Calu3 (cell line): ENCODE results near the gene MIEF2. TPM values are rescaled to one million over a fixed set of nuclear protein-coding genes. Genes with fewer than 3 reads are reported as not detected.

Experiments used
- BruUV-seq: library from RNA; stranded (reverse); fragments of 400-500 nt; replicated peaks from 2 replicates; lab custom pipeline; 2021; lab: Mats Ljungman, UMichigan
- CTCF ChIA-PET: fragments of 300-600 bp; sonication (Branson Sonifier 250); formaldehyde crosslinking; loops from one replicate; lab custom pipeline; 2022; ENCODE audit warnings: antibody characterized with exemption; lab: Charles Lee
- DNase-seq: peaks from one replicate; pipeline ENCODE4 v3.0.0; 2022
- H3K27ac Mint-ChIP-seq: one replicate; pipeline ENCODE4 v1.8.0; 2022; ENCODE audit warnings: mixed read lengths; ENCODE audit not compliant: unreplicated experiment
- H3K27me3 Mint-ChIP-seq: one replicate; pipeline ENCODE4 v1.8.0; 2022; ENCODE audit warnings: mixed read lengths; ENCODE audit not compliant: unreplicated experiment
- H3K36me3 Mint-ChIP-seq: one replicate; pipeline ENCODE4 v1.8.0; 2022; ENCODE audit warnings: mild to moderate bottlenecking, moderate library complexity, mixed read lengths; ENCODE audit not compliant: insufficient read depth, unreplicated experiment
- H3K4me1 Mint-ChIP-seq: one replicate; pipeline ENCODE4 v1.8.0; 2022; ENCODE audit warnings: mild to moderate bottlenecking, low read depth, mixed read lengths; ENCODE audit not compliant: unreplicated experiment
- H3K4me3 Mint-ChIP-seq: one replicate; pipeline ENCODE4 v1.8.0; 2022; ENCODE audit warnings: mild to moderate bottlenecking, low read depth, moderate library complexity, mixed read lengths; ENCODE audit not compliant: unreplicated experiment
- H3K9me3 Mint-ChIP-seq: one replicate; pipeline ENCODE4 v1.8.0; 2022; ENCODE audit warnings: low read depth, mixed read lengths; ENCODE audit not compliant: unreplicated experiment
- CTCF ChIP-seq: fragments of 200-600 bp; IDR thresholded peaks from one replicate; pipeline ENCODE4 v1.8.0; 2022; ENCODE audit warnings: antibody characterized with exemption; ENCODE audit not compliant: unreplicated experiment
- intact Hi-C: fragments of 100-400 bp; cut with micrococcal nuclease; formaldehyde crosslinking; loops from one replicate; pipeline ENCODE4 v1.10.0; 2022; ENCODE audit not compliant: unreplicated experiment
- total RNA-seq: library from RNA; stranded (reverse); gene quantifications from 2 replicates; pipeline ENCODE4 v1.2.3, GENCODE V29; 2022

Gene MIEF2
- total RNA-seq, 1 experiment from 2014 or later = 13.3 TPM

- intact Hi-C loops = no loop called here
- Mint-ChIP-seq H3K27me3 (no peaks in the 10 kb centered on the region), H3K9me3 (no peaks in the 10 kb centered on the region), H3K4me3 (peak overlapping the region; percentile 92), H3K4me1 (peaks cover 19% of the 10 kb centered on the region), H3K27ac (peak overlapping the region; percentile 98), H3K36me3 (peaks cover 46% of the 10 kb centered on the region)
- no TSS peak for BruUV-seq
- CTCF ChIA-PET = no interaction called here
- no peak for TF ChIP-seq CTCF
- DNase-seq = no peak
Observed at GRCh38 chr17:18315961-18316360, 55.5 kb downstream of the MIEF2 start.

Other genes starting within 250 kb of the MIEF2 start
- gene ATPAF2, start 221.5 kb upstream of the MIEF2 start, total RNA-seq = 17.7 and 19.6 TPM in 2 replicates
- 7.3 and 7.4 TPM in 2 replicates for gene GID4, start 221.3 kb upstream of the MIEF2 start, total RNA-seq
- gene DRG2, start 172.7 kb upstream of the MIEF2 start, total RNA-seq = 24.9 and 34.5 TPM in 2 replicates
- 0.38 and 0.76 TPM in 2 replicates for gene MYO15A, start 151.9 kb upstream of the MIEF2 start, total RNA-seq
- gene ALKBH5, start 76.8 kb upstream of the MIEF2 start, total RNA-seq = 51.7 and 54.9 TPM in 2 replicates
- gene LLGL1, start 35.0 kb upstream of the MIEF2 start, total RNA-seq = 10.0 and 10.7 TPM in 2 replicates
- gene FLII, start 1.9 kb upstream of the MIEF2 start, total RNA-seq = 281 and 298 TPM in 2 replicates
- 39.7 and 40.2 TPM in 2 replicates for gene TOP3A, start 54.3 kb downstream of the MIEF2 start, total RNA-seq
- 20.4 and 24.5 TPM in 2 replicates for gene SMCR8, start 54.6 kb downstream of the MIEF2 start, total RNA-seq
- 52.3 and 55.7 TPM in 2 replicates for gene SHMT1, start 102.9 kb downstream of the MIEF2 start, total RNA-seq
- 1.4 and 2.4 TPM in 2 replicates for gene EVPLL, start 117.1 kb downstream of the MIEF2 start, total RNA-seq
- gene LGALS9C, start 216.1 kb downstream of the MIEF2 start, total RNA-seq = 1.7 and 4.0 TPM in 2 replicates